ENCODE data around the gene PYM1.

PYM1 gene

GRCh38 chr12:55927588-55928502, at the start of gene PYM1:
Gene PYM1 (minus strand): TSS chr12:55927894. CDS start chr12:55927761, 133 bp downstream.
- peak; percentile 63 for DNase-seq (ENCODE audit: low read depth)

- no peak for DNase-seq (ENCODE audit: low read depth)
Observed at GRCh38 chr12:55974308-55974730, 46.6 kb upstream of the PYM1 start.

GRCh38 chr12:55973599-55974307, 46.1 kb upstream of the PYM1 start, which contains the start of gene RAB5B:
Gene RAB5B (plus strand): TSS chr12:55974078. CDS start chr12:55986961, 12,883 bp downstream.
- peak; percentile 93 for DNase-seq (ENCODE audit: low read depth)

GRCh38 chr12:55972911-55973598, 45.4 kb upstream of the PYM1 start:
- no peak for DNase-seq (ENCODE audit: low read depth)

DNA sequence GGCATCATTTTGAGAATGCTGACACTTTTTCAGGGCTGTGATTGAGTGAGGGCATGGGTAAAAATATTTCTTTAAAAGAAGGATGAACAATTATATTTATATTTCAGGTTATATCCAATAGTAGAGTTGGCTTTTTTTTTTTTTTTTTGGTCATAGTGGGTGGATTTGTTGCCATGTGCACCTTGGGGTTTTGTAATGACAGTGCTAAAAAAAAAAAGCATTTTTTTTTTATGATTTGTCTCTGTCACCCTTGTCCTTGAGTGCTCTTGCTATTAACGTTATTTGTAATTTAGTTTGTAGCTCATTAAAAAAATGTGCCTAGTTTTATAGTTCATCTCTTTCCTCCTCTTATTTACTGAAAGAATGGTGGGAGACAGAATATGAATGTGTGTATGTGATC, 44.8 kb upstream of the PYM1 start:
- DNase-seq (ENCODE audit: low read depth) = no peak

DNA sequence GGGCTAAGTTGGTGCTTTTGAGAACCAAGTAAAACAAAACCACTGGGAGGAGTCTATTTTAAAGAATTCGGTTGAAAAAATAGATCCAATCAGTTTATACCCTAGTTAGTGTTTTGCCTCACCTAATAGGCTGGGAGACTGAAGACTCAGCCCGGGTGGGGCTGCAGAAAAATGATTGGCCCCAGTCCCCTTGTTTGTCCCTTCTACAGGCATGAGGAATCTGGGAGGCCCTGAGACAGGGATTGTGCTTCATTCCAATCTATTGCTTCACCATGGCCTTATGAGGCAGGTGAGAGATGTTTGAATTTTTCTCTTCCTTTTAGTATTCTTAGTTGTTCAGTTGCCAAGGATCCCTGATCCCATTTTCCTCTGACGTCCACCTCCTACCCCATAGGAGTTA, 44.3 kb upstream of the PYM1 start:
- no peak for DNase-seq (ENCODE audit: low read depth)

- DNase-seq (ENCODE audit: low read depth) = no peak
Observed at GRCh38 chr12:55970775-55971174, 43.1 kb upstream of the PYM1 start.

DNA sequence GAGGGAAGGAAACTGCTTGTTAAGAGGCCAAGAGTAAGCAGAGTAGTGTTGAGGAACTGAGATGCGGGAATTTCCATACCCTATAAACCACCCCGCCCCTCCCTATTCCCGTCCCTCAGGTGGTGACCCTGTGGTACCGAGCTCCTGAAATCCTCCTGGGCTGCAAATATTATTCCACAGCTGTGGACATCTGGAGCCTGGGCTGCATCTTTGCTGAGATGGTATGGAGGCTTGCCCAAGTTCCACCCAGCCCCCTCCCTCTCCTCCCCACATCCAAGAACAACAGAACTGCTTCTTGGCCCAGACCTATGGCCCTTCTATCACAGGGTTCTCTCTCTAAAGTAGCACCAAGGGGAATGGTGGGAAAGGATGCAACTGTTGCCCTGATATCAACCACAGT, 41.7 kb upstream of the PYM1 start:
- no peak for DNase-seq (ENCODE audit: low read depth)

DNA sequence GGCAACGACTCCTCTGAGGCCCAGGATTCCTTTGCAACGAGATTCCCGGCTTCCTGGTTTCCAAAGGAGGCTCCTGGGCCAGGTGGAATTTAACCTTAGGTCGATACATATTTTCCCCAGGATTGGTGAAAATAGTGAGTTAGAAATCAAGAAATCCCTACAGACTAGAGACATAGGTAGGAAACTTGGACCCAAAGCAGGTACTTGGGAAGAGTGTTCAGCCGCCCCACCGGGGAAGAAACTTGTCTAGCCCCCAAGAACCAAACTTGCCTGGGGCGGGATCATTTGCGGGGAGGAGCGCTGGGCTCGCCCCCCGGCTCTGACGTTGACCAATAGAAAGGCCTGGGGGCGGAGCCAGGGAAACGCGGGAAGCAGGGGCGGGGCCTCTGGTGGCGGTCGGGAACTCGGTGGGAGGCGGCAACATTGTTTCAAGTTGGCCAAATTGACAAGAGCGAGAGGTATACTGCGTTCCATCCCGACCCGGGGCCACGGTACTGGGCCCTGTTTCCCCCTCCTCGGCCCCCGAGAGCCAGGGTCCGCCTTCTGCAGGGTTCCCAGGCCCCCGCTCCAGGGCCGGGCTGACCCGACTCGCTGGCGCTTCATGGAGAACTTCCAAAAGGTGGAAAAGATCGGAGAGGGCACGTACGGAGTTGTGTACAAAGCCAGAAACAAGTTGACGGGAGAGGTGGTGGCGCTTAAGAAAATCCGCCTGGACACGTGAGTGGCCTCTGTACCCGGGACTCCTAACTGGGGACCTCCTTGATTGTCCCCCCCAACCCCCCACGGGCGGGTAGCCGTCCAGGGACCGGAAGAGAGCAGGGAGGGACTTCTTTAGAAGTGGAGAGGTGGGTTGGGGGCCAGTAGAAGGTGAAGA, 39.0 kb upstream of the PYM1 start, which contains the start of gene CDK2:
Gene CDK2 (plus strand): TSS at position 423 of the 874 bp plus-strand sequence. CDS start 179 bp downstream, at position 602.
- DNase-seq (ENCODE audit: low read depth) = peak; percentile 91

DNA sequence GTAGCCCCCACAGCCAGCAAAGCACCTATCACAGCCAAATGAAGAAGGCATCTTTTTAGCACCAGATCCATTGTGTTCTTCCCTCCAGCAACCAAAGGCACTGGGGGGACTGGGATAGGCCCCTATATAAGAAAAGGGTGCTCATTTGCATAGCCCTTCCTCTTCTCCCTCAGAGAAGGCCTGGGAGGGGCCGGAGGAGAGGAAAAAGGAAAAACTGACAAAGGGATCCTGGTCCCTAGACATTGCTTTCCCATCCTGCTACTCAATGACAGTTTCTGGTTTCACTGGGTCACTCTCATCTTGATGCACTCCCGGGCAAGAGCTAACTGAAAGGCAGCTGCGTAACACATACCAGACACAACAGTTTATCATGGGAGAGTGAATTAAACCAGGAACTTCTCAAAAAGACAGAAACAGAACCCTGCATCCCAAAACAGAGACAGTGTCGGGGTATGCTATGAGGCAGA, 38.3 kb upstream of the PYM1 start, which contains the start of gene PMEL:
Gene PMEL (minus strand): TSS at position 102 of the 467 bp plus-strand sequence. CDS start 31 bp downstream, at position 71.
- DNase-seq (ENCODE audit: low read depth) = no peak

DNA sequence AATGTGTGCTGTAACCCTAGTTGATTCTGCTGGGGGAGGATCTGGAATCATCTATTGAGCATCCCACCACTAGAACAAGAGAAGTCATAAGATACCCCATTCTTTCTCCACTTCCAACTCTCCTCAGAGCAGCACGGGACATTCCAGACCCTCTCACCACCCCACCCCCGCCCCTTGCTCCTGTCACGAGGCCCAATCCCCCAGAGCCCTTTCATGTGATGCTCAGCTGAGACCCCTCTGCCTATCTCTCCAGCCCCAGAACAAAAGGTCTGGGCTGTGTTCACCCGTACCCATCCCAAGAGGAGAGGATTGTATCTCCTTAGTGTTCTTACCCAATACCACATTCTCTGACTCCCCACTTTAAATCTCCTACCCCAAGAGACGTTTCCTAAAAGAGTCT, 37.5 kb upstream of the PYM1 start:
- no peak for DNase-seq (ENCODE audit: low read depth)

DNA sequence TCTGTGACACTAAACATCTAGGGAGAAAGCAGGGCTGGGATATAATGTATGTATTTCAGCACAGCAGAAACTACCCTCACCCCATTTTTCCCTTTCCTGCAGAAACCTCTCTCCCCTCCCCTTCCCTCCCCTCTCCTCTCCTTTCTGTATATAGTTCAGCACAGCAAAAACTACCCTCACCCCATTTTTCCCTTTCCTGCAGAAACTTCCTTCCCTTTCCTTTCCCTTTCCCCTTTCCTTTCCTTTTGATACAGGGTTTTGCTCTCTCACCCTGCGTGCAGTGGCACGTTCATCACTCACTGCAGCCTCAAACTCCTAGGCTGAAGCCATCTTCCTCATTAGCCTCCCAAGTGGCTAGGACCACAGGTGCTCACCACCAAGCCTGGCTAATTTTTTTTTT, 36.1 kb upstream of the PYM1 start:
- no peak for DNase-seq (ENCODE audit: low read depth)

DNA sequence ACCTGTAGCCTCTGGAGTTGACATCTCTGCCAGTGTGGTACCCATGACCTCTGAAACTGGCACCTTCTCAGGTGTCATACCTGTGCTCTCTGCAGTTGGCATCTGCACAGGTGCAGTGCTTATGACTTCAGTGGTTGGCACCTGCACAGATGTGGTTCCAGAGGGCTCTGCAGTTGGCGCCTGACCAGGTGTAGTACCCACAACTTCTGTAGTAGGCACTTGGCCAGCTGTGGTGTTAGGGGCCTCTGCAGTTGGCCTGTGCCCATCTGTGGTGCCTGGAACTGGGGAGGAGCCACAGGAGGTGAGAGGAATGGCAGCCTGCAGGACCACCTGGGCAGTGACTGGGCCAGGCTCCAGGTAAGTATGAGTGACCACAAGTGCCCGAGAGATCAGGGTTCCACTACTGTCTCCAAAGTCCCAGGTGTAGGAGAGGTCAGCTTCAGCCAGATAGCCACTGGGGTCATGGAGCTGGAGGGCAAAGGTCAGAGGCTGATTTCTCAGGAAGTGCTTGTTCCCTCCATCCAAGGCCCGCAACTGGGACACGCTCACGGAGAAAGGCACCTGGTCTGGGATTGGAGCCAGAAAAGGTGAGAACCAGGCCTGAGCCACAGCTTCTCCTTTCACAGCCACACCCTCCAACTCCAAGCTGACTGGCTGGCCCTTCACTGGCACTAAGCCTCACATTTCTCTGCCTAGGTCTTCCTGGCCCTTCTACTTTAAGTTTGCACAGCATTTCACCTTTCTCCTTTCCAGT, 29.6 kb upstream of the PYM1 start:
- DNase-seq (ENCODE audit: low read depth) = no peak

GRCh38 chr12:55955800-55956508, 28.3 kb upstream of the PYM1 start:
- peak; percentile 27 for DNase-seq (ENCODE audit: low read depth)

DNA sequence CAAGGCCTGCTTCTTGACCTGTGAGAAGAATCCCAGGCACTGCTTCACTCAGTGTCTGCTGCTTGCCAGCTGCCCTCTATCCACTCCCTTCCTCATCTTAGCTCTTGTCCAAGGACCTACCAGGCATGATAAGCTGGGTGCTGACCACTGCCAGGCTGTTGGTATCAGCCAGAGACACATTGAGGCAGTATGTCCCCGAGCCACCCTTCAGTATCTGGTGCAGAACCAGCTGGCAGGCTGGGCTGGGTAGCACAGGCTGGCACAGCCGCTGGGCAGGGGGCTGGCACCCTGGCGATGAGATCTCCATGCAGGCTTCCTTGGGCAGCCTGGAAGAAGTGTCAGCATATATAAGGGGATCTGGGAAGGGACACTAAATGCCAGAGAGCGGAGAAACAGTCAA, 27.6 kb upstream of the PYM1 start:
- DNase-seq (ENCODE audit: low read depth) = no peak

DNA sequence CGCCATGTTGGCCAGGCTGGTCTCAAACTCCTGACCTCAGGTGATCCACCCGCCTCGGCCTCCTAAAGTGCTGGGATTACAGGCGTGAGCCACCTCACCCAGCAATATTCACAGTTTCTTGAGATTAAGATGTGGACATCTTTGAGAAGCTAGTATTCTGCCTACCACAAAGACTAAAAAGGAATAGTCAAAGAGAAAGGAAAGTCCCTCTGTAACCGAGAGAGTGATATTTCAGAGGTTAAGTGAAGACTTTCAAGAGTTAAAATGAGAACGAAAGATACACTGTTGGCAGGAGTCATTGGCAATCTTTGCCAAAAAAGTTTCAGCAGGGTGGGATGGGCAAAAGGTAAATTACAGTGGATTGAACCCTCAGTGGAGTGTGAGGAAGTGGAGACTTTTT, 18.9 kb upstream of the PYM1 start:
- DNase-seq (ENCODE audit: low read depth) = no peak

GRCh38 chr12:55942577-55943136, 15.0 kb upstream of the PYM1 start:
- DNase-seq (ENCODE audit: low read depth) = no peak

GRCh38 chr12:55942055-55942454, 14.4 kb upstream of the PYM1 start:
- no peak for DNase-seq (ENCODE audit: low read depth)

- peak; percentile 73 for DNase-seq (ENCODE audit: low read depth)
Observed at GRCh38 chr12:55940065-55940732, 12.5 kb upstream of the PYM1 start.

Measured in activated T-cell treated with anti-CD3 and anti-CD28 coated beads for 48 hours (primary cell).